Fibroblast of lung (primary cell): ENCODE measurements around the gene WSB1.

ENCODE experiments used
- CTCF ChIP-seq, 2 donors: IDR thresholded peaks in 1 of 2; conservative IDR thresholded peaks in 1 of 2; 1 replicate in 1 of 2; 2 replicates in 1 of 2; pipeline ENCODE4 v1.5.1; 2011 to 2012; ENCODE audit warnings: low read length in 2 of 2, control low read depth in 1 of 2, inconsistent platforms in 1 of 2, low read depth in 1 of 2, mild to moderate bottlenecking in 1 of 2
- EZH2 ChIP-seq: IDR thresholded peaks from 2 replicates; pipeline ENCODE4 v1.5.1; 2012; ENCODE audit warnings: low read length, control low read depth, mild to moderate bottlenecking; ENCODE audit errors: missing control alignments

DNA sequence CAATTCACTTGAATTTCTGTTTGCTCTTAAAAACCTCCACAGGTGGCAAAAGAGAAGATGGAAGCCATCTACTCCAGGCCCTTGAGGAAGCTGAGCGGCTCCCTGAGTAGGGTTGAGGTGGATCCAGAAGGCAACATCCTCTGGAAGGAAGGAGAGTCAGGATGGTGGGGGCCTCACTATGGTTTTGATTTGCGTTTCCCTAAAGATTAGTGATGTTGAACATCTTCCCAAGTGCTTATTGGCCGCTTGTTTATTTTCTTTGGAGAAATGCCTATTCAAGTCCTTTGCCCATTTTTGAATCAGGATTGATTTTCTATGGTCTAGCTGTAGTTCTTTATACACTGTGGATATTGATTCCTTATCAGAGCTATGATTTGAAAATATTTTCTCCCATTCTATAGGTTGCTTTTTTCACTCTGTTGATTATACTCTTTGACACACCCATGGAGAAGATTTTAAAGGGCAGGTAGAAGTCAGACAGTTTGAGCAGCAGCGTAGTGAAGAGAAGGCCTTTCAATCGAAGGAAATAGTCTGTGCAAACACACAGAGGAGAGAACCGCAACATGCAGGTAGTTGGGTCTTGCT lies 58.6 kb downstream of the WSB1 start:
- TF ChIP-seq CTCF (conservative IDR thresholded peaks at IDR 0.05 in 1 of 2, IDR thresholded peaks at IDR 0.05 in 1 of 2; ENCODE audit: low read depth in 1 of 2, low read length in 2 of 2) (no peak), EZH2 (no peak)
